MCF 10A (cell line): Measurements from ENCODE around the gene VAT1L. TPM values are rescaled to one million over a fixed set of nuclear protein-coding genes. Genes with fewer than 3 reads are reported as not detected.

ENCODE experiments used
- BruUV-seq: library from RNA; stranded (reverse); fragments of 400-500 nt; replicated peaks from 2 replicates; lab custom pipeline; 2021; lab: Mats Ljungman, UMichigan
- CTCF ChIA-PET: fragments of 300-600 bp; sonication (Branson Sonifier 250); formaldehyde crosslinking; extraction: SDS; loops from one replicate; lab custom pipeline; 2021; ENCODE audit warnings: antibody characterized with exemption, inconsistent platforms; lab: Yijun Ruan, JAX
- POLR2A ChIA-PET: fragments of 300-600, 350-650 bp; sonication (Branson Sonifier 250); formaldehyde crosslinking; extraction: SDS; loops from one replicate; lab custom pipeline; 2020; ENCODE audit warnings: antibody characterized with exemption, inconsistent platforms; lab: Yijun Ruan, JAX
- DNase-seq: peaks from one replicate; pipeline ENCODE4 v3.0.0-alpha.2; 2018; ENCODE audit not compliant: unreplicated experiment
- H3K27ac Mint-ChIP-seq: one replicate; pipeline ENCODE4 v1.8.0; 2022; ENCODE audit warnings: mild to moderate bottlenecking, low read depth, mixed read lengths; ENCODE audit not compliant: unreplicated experiment
- H3K27me3 Mint-ChIP-seq: one replicate; pipeline ENCODE4 v1.8.0; 2022; ENCODE audit warnings: mixed read lengths; ENCODE audit not compliant: insufficient read depth, unreplicated experiment
- H3K36me3 Mint-ChIP-seq: one replicate; pipeline ENCODE4 v1.8.0; 2022; ENCODE audit warnings: mild to moderate bottlenecking, moderate library complexity, mixed read lengths; ENCODE audit not compliant: insufficient read depth, unreplicated experiment
- H3K4me1 Mint-ChIP-seq: one replicate; pipeline ENCODE4 v1.8.0; 2022; ENCODE audit warnings: mixed read lengths; ENCODE audit not compliant: insufficient read depth, unreplicated experiment
- H3K4me3 Mint-ChIP-seq: one replicate; pipeline ENCODE4 v1.8.0; 2022; ENCODE audit warnings: mild to moderate bottlenecking, moderate library complexity, mixed read lengths; ENCODE audit not compliant: unreplicated experiment
- H3K9me3 Mint-ChIP-seq: one replicate; pipeline ENCODE4 v1.8.0; 2022; ENCODE audit warnings: mixed read lengths; ENCODE audit not compliant: unreplicated experiment
- intact Hi-C: fragments of 100-400 bp; cut with micrococcal nuclease; formaldehyde crosslinking; loops from 2 replicates; pipeline ENCODE4 v1.14.1; 2022
- total RNA-seq: library from RNA; stranded (reverse); gene quantifications from 2 replicates; pipeline ENCODE4 v1.2.3, GENCODE V29; 2022
- TF ChIP-seq, protein P1 (sequence below): fragments of 200-600 bp; IDR thresholded peaks from one replicate; pipeline ENCODE4 v1.8.0; 2022; ENCODE audit warnings: antibody characterized with exemption, mild to moderate bottlenecking; ENCODE audit not compliant: unreplicated experiment

The VAT1L gene
- total RNA-seq, 1 experiment from 2014 or later: 1.1 TPM

- no peak overlapping the region for H3K4me3 Mint-ChIP-seq
- ChIA-PET POLR2A (no interaction called here), CTCF (interaction anchor here (1.5 kb wide), 1 partner anchor 46 kb away, joined by 5 read pairs; no protein-coding TSS in a partner anchor)
- BruUV-seq: no TSS peak
- peaks cover 32% of the 10 kb centered on the region for H3K27me3 Mint-ChIP-seq
- intact Hi-C loops: no loop called here
- no peaks in the 10 kb centered on the region for H3K9me3 Mint-ChIP-seq
- H3K27ac Mint-ChIP-seq: no peak overlapping the region
- TF ChIP-seq, protein P1, sequence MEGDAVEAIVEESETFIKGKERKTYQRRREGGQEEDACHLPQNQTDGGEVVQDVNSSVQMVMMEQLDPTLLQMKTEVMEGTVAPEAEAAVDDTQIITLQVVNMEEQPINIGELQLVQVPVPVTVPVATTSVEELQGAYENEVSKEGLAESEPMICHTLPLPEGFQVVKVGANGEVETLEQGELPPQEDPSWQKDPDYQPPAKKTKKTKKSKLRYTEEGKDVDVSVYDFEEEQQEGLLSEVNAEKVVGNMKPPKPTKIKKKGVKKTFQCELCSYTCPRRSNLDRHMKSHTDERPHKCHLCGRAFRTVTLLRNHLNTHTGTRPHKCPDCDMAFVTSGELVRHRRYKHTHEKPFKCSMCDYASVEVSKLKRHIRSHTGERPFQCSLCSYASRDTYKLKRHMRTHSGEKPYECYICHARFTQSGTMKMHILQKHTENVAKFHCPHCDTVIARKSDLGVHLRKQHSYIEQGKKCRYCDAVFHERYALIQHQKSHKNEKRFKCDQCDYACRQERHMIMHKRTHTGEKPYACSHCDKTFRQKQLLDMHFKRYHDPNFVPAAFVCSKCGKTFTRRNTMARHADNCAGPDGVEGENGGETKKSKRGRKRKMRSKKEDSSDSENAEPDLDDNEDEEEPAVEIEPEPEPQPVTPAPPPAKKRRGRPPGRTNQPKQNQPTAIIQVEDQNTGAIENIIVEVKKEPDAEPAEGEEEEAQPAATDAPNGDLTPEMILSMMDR: no peak
- H3K36me3 Mint-ChIP-seq: no peaks in the 10 kb centered on the region
- no peak for DNase-seq
- no peaks in the 10 kb centered on the region for H3K4me1 Mint-ChIP-seq
Observed at GRCh38 chr16:77925531-77925930, 137.2 kb downstream of the VAT1L start.

DNA sequence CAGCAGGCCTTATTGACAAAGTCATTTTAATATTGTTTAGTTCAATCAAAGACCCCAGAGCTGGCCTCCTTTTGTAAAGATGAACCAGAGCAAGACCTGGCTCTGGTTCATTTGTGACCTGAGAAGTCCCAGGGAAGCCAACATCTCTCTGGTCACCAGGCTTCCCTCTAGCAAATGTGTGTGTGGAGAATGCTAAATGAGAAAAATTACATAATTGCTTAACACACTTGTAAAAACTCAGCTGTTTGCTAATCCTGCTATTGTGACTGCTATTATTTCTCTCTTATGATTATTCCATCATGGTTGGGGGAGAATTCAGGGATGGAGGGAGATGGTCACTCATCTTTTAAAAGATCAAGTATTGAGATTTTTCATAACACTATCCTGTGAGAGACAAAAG lies 139.7 kb downstream of the VAT1L start:
- no peaks in the 10 kb centered on the region for H3K4me1 Mint-ChIP-seq
- BruUV-seq: no TSS peak
- no peaks in the 10 kb centered on the region for H3K9me3 Mint-ChIP-seq
- ChIA-PET CTCF (no interaction called here), POLR2A (no interaction called here)
- H3K4me3 Mint-ChIP-seq: no peak overlapping the region
- TF ChIP-seq, protein P1: no peak
- DNase-seq: no peak
- no peak overlapping the region for H3K27ac Mint-ChIP-seq
- intact Hi-C loops: no loop called here
- H3K27me3 Mint-ChIP-seq: peaks cover 18% of the 10 kb centered on the region
- no peaks in the 10 kb centered on the region for H3K36me3 Mint-ChIP-seq

DNA sequence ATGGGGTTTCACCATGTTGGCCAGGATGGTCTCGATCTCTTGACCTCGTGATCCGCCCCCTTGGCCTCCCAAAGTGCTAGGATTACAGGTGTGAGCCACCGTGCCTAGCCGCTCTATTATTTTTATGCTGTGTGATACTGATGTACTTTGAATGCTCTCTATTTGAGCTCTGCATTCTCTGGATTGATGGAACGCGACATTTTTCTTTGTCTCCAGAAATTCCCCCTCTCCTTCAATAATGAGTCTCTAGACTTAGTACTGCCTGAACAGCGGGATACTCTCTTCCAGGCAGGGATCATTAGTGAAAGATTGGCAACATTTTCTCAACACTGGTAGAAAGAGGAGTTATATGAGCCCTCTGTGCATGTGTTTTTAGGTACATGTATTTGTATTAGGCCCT lies 140.6 kb downstream of the VAT1L start:
- TF ChIP-seq, protein P1: no peak
- H3K9me3 Mint-ChIP-seq: no peaks in the 10 kb centered on the region
- no TSS peak for BruUV-seq
- no peaks in the 10 kb centered on the region for H3K36me3 Mint-ChIP-seq
- peaks cover 27% of the 10 kb centered on the region for H3K27me3 Mint-ChIP-seq
- DNase-seq: no peak
- no peak overlapping the region for H3K4me3 Mint-ChIP-seq
- H3K4me1 Mint-ChIP-seq: no peaks in the 10 kb centered on the region
- ChIA-PET CTCF (no interaction called here), POLR2A (interaction anchor here (0.7 kb wide), 1 partner anchor 197 kb away, joined by 3 read pairs; no protein-coding TSS in a partner anchor)
- H3K27ac Mint-ChIP-seq: no peak overlapping the region
- intact Hi-C loops: no loop called here

- Mint-ChIP-seq H3K27ac (no peak overlapping the region), H3K36me3 (no peaks in the 10 kb centered on the region), H3K27me3 (peaks cover 31% of the 10 kb centered on the region), H3K4me3 (no peak overlapping the region), H3K4me1 (no peaks in the 10 kb centered on the region), H3K9me3 (no peaks in the 10 kb centered on the region)
- DNase-seq: no peak
- no TSS peak for BruUV-seq
- TF ChIP-seq, protein P1: no peak
- ChIA-PET POLR2A (no interaction called here), CTCF (interaction anchor here (0.7 kb wide), 2 partner anchors 19 to 572 kb away, joined by 3 read pairs; no protein-coding TSS in a partner anchor)
- intact Hi-C loops: no loop called here
Observed at GRCh38 chr16:77931058-77931457, 142.7 kb downstream of the VAT1L start.
